ENCODE results near the gene SHISA7. TPM values are rescaled to one million over a fixed set of nuclear protein-coding genes. Genes with fewer than 3 reads are reported as not detected.

Gene SHISA7
- total RNA-seq, 4 donors from 2014 or later: not detected

GRCh38 chr19:55441692-55442321, 1.3 kb downstream of the SHISA7 start:
- 6% methylated on average over 6 to 18 of the region's 39 CpGs for WGBS, 2 donors
- Histone ChIP-seq H3K27me3 (peaks cover 21 to 98% (median 35%) of the 10 kb centered on the region in 4 donors), H3K4me1 (peaks cover 11 to 52% (median 14%) of the 10 kb centered on the region in 3 donors), H3K36me3 (no peaks in the 10 kb centered on the region), H3K27ac (no peak overlapping the region), H3K4me3 (peak overlapping the region in 2 of 4 donors; percentile 15 to 35), H3K9me3 (no peaks in the 10 kb centered on the region)
- intact Hi-C loops (cut with DNase I): no loop called here
- TF ChIP-seq POLR2A (IDR thresholded peaks at IDR 0.05): no peak
- DNase-seq: no peak

GRCh38 chr19:55441319-55441691, 1.8 kb downstream of the SHISA7 start:
- Histone ChIP-seq H3K4me1 (peaks cover 11 to 47% (median 14%) of the 10 kb centered on the region in 3 donors), H3K36me3 (no peaks in the 10 kb centered on the region), H3K27me3 (peaks cover 21 to 99% (median 35%) of the 10 kb centered on the region in 4 donors), H3K4me3 (no peak overlapping the region), H3K9me3 (no peaks in the 10 kb centered on the region), H3K27ac (no peak overlapping the region)
- TF ChIP-seq CTCF (IDR thresholded peaks at IDR 0.05): no peak
- TF ChIP-seq POLR2A (IDR thresholded peaks at IDR 0.05): no peak
- intact Hi-C loops (cut with DNase I): no loop called here
- 4 to 8% methylated on average over 21 of the region's 21 CpGs for WGBS, 2 donors
- no peak for DNase-seq

GRCh38 chr19:55440411-55441105, 2.5 kb downstream of the SHISA7 start:
- H3K27me3 ChIP-seq: peaks cover 21 to 98% (median 35%) of the 10 kb centered on the region in 4 donors
- no peak for DNase-seq
- no peak overlapping the region for H3K27ac ChIP-seq
- no peaks in the 10 kb centered on the region for H3K36me3 ChIP-seq
- TF ChIP-seq CTCF (IDR thresholded peaks at IDR 0.05) (no peak), POLR2A (IDR thresholded peaks at IDR 0.05) (no peak)
- H3K4me3 ChIP-seq: peak overlapping the region in 1 of 4 donors; percentile 4
- intact Hi-C loops (cut with DNase I): no loop called here
- peaks cover 11 to 39% (median 14%) of the 10 kb centered on the region in 3 donors for H3K4me1 ChIP-seq
- WGBS, 2 donors: 12 to 15% methylated on average over 13 to 28 of the region's 39 CpGs
- H3K9me3 ChIP-seq: no peaks in the 10 kb centered on the region

- TF ChIP-seq CTCF (IDR thresholded peaks at IDR 0.05): no peak
- no peak for TF ChIP-seq POLR2A (IDR thresholded peaks at IDR 0.05)
- Histone ChIP-seq H3K9me3 (no peaks in the 10 kb centered on the region), H3K4me1 (peaks cover 11 to 34% (median 14%) of the 10 kb centered on the region in 3 donors), H3K4me3 (no peak overlapping the region), H3K27me3 (peaks cover 21 to 83% (median 29%) of the 10 kb centered on the region in 4 donors), H3K27ac (no peak overlapping the region), H3K36me3 (no peaks in the 10 kb centered on the region)
- DNase-seq: no peak
- intact Hi-C loops (cut with DNase I): no loop called here
- 67 to 77% methylated on average over 4 to 5 of the region's 5 CpGs for WGBS, 2 donors
Observed at GRCh38 chr19:55439052-55439451, 4.0 kb downstream of the SHISA7 start.

GRCh38 chr19:55437410-55437809, 5.7 kb downstream of the SHISA7 start:
- no peak for DNase-seq
- Histone ChIP-seq H3K27ac (no peak overlapping the region), H3K27me3 (peaks cover 21 to 83% (median 27%) of the 10 kb centered on the region in 4 donors), H3K9me3 (no peaks in the 10 kb centered on the region), H3K36me3 (no peaks in the 10 kb centered on the region), H3K4me3 (no peak overlapping the region), H3K4me1 (peaks cover 6 to 23% (median 14%) of the 10 kb centered on the region in 3 donors)
- WGBS, 2 donors: 0 to 7% methylated on average over 6 of the region's 17 CpGs
- intact Hi-C loops (cut with DNase I): no loop called here
- no peak for TF ChIP-seq POLR2A (IDR thresholded peaks at IDR 0.05)
- no peak for TF ChIP-seq CTCF (IDR thresholded peaks at IDR 0.05)

All from esophagus squamous epithelium (tissue), 5 donors.